ENCODE measurements around the gene AIF1.

The AIF1 gene

GRCh38 chr6:31665501-31666336 is 50.7 kb downstream of the AIF1 start, which contains the start of gene CSNK2B:
Gene CSNK2B, plus strand, starts transcription at chr6:31666080. Its CDS starts 752 bp downstream, at chr6:31666832.
- peak; percentile 100 for DNase-seq

GRCh38 chr6:31666337-31666965 is 51.4 kb downstream of the AIF1 start:
- DNase-seq: peak; percentile 28

All from hematopoietic multipotent progenitor cell treated with erythropoietin and hydrocortisone succinate and interleukin-3 and kit ligand, for 4 days (in vitro differentiated cells).